CD4-positive, alpha-beta T cell treated with Interleukin-15 for 4 hours (primary cell): ENCODE measurements around the gene ASPG.

Source experiments
- DNase-seq: peaks from one replicate; pipeline ENCODE4 v3.0.0-alpha.2; 2020; ENCODE audit warnings: low spot score

ASPG gene

DNA sequence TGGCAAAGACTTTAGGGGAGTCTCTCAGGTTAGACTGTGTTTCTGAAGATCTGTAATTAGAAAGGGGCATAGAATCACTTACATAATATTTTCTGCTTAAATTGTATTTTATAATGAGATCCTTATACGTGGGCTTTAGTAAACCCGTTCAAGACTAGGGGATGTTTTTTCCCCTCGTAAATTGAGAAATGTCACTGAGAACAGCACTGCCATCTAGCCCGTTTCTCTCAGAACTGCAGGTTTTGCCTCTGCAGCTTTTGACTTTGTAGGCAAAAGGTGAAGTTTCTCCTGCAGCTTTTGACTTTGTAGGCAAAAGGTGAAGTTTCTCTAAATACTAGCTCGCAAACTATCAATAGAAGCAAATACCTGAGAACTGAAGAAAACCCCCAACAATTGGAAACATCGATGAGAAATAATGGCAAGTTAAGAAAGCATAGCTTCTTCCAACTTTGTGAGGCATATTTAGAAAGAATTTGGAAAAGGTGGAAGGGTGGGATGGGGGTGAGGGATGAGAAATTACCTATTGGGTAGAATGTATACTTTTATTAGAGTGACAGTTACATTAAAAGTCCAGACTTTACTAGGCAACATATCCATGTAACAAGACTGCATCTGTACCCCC is 9.9 kb upstream of the ASPG start:
- no peak for DNase-seq

DNA sequence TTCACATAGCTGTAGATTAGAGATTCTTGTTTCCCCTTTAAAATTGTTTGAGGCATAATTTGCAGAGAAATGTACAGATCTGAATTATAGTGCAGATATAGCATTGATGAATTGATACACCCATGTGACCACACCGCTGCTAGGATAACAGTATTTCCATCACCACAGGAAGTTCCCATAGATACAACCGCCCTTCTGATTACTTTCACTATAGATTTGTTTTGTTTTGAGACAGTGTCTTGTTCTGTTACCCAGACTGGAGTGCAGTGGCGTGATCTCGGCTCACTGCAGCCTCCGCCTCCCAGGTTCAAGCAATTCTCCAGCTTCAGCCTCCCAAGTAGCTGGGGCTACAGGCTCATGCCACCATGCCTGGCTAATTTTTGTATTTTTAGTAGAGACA is 8.8 kb upstream of the ASPG start:
- peak; percentile 15 for DNase-seq

DNA sequence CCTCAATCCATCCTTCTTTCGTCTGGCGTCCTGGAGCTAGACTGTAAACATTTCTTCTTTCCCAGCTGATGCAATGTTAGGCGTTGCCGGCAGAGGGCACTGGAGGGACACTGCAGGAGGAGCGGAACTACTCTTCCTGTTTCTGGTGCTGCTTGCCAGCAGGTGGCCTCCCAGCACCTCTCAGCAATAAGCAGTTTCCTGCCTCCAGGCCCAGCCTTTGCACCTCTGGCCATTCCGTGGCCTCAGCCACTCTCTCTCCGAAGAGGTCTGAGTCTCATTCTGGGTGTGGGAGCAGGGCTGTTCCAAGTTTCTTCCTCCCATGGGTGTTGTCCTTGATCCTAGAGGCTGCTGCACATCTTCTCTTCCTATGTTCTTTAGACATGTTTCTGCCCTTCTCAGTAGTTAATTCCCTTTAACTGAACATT is 7.5 kb upstream of the ASPG start:
- peak; percentile 86 for DNase-seq

DNA sequence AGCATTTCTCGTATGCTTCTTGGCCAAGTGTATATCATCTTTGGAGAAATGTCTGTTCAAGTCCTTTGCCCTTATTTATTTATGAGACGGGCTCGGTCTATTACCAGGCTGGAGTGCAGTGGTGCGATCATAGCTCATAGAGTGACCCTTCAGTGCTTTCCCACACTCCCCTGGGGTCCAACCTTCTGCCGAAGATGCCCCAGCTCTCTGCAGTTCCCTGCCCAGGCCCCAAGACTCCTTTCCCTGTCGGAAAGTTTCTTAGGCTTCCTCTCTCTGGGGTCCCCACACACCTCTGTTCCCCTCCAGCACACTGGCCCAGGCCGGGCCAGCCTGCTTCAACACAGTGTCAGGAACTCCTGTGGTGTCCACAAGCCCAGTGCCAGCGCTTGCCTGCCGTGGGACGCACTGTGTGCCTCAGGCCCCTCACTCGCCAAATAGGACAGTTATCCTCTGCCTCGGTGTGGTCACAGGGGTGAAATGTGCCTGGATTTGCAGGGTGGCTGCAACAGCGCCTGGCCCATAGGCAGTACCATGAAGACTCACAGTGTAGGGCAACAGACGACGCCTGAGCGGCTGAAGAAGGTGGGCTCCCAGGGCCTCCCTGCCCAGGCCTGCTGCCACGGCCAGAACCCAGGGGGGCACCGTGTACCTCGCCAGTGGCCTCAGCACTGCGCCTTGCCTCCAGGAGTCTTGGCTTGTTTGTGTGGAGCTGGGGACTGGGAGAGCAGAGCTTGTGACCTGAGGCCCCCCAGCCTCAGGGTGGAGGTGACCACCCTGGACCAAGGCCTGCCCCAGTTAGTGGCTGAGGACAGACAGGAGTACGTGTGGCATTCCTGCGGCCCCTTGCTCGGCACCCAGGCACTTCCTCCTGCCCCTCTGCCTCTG is 4.9 kb upstream of the ASPG start:
- no peak for DNase-seq

DNA sequence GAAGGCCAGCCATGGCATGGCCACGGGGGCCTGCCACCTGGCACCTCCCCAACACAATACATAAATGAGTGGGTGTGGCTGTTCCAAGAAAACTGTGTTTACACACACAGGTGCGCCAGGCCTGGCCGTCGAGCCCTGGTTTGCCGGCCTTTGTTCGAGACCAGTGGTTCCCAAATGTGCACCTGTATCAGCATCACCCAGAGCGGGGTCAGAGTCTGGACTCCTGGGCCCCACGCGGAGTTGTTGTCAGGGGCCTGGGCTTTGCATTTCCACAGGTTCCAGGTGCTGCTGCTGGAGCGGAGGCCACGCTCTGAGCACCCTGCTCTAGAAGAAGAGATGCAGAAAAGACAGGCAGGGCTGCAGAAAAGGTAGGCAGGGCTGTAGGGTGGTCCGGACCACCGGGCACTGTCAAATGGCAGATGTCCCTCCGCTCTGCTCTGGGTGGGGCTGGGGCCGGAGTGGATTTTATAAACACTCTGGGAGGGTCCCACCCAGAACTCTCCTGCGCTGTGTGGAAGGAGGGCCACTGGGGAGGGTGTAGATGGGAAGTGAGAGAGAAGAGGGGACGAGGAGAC is 4.2 kb upstream of the ASPG start:
- no peak for DNase-seq

DNA sequence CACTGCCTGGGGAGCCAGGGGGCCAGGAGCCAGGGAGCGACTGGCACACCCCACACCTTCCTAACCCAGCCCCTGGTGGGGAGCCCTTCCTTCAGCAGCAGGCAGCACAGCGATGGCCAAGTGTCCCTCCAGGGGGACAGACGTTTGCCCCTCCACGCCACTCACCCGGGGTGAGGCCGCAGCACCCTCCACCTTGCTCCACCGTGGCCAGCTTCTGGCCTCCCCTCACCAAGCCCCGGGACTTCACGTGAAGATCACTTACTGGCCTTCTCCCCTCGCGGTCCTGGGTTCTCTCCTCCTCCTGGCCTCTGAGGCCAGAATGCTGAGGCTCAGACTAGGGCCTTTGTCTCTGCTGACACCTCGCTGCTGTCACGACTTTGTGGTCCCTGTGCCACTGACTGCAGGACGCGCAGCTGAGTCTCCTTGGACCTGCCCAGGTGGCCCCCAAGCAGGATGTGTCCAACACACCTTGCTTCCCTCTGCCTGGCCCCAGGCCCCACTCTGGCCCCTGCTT is 3.5 kb upstream of the ASPG start:
- DNase-seq: no peak

DNA sequence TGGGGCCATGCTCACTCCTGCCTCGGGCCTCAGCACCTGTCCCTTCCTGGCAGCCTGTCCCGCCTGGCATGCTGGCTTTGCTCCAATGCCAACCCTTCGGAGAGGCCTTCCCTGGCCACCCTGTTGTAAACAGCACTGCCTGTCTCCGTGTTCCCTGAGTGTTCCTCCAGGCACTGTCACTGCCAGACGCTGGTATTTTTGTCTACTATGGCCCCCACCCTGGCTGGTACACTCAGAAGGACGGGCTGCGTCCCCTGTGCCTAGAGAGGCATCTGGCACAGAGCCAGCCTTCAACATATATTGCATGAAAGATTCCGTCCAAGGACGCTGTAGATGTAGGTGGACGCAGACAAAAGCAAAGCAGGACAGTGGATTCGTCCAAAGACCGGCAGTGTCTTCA is 2.7 kb upstream of the ASPG start:
- DNase-seq: no peak

DNA sequence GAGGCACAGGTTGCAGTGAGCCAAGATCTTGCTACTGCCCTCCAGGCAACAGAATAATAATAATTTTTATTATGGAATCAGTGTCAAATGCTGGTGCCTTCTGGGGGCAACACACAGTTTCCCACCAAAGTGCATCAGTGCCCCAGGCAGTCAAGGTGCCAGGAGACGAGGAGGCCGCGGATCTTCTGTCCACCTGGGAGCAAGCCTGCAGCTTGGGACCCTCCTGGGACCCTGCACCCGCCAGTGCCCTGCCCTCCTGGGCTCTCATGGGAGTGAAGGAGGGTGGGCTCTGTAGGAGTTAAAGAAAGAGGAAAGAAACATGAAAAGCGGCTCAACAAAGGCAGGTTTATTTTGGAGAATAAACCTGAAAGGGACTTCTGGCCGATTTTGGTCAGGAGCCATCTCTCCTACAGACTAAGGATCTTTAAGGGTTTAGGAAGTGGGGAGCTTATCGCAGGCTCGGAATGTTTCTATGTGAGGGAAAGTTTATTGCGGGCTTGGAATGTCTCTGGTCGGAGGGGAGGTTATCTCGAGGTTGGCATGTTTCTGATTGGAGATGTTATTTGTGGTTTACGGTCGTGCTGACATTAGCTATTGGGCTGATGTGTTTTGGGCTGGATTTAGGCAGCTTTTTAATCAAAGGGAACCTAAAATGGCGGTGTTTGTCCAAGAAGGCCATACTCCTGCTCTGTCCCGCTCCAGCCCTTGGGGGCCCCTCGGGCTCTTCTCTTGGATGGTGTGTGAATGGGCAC is 1.1 kb upstream of the ASPG start:
- no peak for DNase-seq

DNA sequence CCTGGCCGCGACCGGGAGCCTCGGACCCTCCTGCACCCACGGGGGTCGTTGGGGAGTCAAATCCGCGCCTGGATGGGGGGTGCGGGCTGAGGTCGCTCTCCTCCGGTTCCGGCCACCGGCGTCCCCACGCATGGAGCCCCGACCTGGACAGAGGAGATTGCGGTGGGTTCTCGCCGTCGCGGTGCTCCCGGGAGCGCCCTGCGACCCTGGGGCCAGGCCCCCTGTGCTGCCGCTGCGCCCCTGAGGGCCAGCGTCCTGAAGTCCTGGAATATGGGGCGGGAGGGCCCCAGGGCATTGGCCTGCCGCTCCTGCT is 345 bp downstream of the ASPG start:
- DNase-seq: no peak

DNA sequence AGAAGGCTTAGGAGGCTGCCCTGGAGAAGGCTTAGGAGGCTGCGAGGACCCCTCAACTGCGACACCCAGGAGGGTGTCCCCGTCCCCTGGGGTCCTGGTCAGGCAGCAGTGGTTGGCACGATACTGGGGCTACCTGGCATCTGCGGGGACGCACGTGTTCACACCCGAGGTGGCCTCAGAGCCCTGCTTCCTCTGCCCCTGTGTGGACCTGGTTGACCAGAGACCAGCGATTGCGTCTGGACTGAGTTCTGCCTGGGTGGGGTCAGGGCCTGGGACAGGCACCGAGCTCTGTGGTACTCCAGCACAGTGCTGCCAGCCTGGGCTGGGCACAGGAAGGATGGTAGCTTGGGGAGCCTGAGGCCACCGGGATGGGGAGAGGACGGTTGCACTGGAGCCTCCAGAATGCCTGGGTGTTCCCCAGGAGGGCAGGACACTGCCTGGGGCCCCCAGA is 735 bp downstream of the ASPG start:
- no peak for DNase-seq

DNA sequence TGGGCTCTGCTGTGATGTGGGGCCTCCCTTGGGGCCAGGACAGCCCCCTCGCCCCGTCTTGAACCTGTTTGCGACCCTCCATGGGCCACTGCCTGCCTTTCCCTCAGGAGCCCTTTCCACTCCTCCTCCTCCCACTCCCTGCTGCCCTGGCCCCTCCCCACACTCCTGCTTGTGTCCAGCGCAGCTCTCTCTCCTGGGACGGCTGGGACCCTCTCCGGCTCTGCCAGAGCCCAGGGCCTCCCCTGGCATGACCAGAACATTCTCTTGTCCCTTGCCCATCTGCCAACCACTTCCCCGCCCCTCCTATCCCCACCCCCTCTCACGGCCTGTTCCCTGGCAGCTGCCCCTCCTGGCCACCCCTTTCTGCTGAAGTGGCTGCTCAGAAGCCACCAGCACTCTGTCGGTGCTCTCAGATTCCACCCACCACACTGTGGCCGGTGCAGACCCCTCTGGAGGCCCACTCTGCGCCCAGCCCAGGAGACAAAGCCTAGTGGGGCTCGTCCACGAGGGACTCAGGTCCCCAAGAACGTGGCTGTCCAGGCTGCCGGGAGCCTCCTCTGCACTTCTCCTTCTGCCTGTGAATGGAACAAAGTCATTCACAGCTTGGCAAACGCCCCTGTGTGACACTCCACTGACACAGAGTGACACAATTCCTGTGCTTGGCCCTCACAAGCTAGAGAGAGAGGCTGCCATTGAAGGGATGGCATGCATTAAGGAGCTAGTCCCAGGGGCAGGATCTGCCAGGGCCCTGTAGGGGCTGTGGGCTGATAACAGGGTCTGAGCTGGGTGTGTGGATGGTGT is 1.4 kb downstream of the ASPG start:
- DNase-seq: no peak

DNA sequence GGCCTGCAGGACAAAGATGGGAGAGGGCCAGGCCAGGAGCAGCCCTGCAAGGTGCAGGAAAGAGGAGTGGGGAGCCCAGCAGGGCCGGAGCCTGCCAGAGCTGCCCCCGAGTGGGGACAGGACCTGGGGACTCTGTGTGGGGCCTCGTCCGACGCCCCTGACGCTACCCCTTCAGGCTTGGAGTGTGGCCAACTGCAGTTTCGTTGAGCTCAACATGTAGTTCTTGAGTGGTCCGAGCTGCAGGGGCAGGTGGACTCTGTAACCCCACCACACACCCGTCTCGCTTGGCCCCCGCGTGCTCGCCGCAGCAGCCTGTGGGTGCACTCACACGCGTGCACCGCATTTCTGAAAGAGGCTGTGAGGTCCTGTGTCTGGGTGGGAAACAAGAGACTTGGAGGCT is 2.0 kb downstream of the ASPG start:
- DNase-seq: no peak

DNA sequence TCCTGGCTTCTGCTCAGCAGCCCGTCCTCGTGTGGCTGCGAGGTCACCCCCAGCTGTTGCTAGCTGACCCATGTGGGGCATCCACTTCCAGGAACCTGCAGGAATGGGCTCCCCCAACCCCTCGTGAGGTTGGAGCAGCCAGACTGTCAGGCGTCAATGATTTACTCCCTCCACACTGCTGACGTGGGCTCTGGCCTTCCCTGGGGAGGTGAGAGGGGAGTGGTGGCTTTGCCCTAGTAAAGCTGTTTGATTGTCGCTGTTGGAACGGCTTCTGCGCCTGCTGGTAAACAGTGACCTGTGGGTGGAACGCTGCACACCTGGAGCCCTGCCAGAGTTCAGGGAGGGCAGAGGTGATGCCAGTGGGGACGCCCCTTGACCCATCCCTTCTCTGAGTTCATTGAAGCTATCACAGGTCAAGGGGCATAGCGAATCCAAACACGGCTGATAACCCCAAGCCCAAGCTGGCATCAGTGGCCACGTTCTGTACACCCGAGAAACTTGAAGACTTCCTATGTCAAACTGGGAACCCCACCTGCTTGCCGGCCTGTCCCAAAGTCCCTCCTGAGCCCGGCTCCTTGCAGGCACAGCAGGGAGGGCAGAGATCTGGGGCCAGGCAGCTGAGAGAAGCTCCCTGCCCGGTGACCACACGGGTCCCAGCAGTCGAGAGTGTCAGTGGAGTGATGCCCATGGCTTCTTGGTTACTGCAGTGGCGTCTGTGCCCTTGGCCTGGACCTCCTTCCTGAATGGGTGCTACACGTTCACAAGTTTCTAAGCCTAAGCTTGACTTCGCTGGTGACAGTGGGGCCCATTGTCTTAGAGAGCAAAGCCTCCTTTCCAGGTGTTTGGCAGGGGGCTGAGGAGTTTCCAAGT is 2.7 kb downstream of the ASPG start:
- no peak for DNase-seq

DNA sequence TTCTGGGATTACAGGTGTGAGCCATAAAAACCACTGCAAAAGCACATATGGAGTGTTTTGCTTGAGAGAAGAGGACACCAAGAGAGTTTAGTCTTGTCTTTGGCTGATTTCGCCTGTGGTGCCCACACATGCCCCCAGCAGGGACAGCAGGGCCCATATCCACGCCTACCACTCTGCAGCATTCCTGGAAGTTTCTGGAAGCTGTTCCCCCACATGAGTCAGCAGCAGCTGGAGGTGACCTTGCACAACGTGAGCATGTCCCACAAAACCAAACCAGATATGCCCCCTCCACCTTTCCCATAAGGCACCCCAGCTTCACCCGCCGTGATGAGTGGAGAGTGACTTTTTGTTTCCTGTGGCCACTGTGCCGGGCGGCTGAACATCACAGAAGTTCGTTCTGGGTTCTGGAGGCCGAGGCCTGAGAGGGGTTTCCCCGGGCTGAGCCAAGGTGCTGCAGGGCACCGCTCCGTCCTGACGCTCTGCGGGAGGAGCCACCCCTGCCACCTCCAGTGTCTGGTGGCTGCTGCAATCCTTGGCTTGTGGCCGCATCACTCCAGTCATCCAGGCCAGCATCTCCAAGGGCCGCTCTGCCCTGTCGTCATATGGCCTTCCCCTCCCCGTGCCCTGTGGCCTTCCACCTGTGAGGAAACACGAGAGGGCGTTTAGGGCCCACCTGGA is 4.7 kb downstream of the ASPG start:
- no peak for DNase-seq

DNA sequence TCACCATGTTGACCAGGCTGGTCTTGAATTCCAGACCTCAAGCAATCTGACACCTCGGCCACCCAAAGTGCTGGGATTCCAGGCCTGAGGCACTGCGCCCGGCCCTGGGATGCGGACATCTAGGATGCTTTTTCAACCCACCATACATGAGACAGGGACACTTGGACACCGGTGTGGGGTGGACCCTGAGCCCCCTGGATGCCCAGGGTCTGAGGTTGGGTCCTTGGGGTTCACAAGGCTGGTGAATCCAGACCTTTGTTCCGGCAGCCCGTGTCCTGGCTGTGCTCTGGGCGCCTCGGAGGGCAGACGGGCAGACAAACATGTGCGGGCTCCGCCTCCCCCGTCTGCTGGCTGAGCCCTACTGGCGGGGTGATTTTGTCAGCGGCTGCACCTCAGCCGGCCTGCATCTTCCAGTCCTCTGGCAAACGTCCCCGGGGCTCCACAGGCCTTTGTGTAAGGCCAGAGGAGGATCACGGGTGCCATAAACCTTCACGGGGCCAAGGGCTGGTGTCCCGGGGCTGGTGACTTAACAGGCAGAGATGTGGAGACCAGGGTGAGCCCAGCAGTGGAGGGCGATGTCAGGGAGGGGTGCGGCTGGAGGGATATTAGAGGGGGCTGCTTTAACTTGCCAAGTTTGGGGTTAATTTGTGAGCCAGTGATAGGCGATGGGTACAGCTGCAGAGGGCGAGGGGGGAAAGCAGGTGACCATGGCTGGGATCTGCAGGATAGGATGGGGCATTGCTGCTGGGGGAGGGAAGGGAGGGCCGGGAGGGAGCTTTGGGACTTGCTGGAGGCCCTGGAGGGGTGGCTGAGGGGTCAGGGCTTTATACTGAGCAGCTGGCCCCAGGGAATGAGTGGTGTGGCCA is 5.8 kb downstream of the ASPG start:
- no peak for DNase-seq

DNA sequence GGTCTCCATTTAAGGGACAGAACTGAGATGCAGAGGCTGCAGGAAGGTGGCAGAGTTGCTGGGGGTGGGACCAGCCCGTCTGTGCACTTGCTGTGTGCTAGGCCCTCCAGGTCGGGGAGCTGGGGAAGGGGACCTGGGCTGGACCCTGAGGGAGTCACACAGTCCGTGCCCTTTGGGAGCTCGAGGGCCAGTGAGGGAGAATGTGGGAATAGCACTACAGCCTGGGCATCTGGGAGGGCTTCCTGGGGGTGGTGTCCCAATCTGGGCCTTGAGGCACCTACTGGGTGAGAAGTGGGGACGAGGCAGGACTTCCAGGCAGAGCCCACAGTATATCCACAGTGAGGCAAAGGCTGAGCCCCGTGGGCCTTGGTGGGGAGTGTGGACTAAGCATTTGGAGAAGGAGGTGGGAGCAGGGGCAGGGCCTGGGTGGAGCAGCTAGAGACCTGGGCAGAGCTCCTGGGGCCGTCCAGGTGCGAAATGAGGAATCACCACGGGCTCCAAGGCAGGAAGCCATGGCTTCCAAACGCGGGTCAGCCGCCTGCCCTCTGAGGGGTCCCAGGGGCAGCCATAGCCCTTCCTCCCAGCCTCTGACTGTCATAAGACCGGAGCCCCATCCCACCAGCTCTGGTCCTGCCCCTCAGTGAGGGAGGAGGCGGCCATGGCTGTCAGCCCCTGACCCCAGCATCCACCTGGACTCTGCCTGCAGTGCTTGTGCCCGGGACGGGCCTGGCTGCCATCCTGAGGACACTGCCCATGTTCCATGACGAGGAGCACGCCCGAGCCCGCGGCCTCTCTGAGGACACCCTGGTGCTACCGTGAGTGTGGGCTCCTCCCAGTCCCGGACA is 6.6 kb downstream of the ASPG start:
- DNase-seq: no peak

DNA sequence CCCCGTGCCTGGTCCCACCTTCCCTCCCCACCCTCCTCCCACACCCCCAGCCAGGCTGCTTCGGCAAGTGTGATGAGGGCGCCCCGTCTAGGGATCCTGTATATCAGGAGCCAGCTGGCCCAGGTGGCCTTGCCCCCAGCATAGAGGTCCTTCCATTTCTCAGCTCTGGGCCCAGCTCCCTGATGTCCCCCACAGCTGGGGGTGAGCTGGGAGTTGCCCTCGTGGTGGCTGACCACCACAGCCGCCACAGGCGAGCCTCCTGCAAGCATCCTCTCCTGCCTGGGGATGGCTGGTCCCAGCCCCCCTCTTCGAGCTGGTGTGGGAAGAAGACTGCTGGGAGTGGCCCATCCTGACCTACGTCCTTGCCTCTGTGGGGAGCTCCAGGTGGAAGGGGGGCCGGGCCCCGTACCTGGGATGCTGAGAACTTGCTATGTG is 7.4 kb downstream of the ASPG start:
- no peak for DNase-seq
